BLaER1 (cell line): ENCODE data around the gene DDIT3.

ENCODE experiments used
- H3K27ac ChIP-seq: shearing (Covaris generic); formaldehyde crosslinking; 2 replicates; pipeline ENCODE4 v1.8.1; 2022
- H3K27me3 ChIP-seq: shearing (Covaris generic); formaldehyde crosslinking; 2 replicates; pipeline ENCODE4 v1.8.1; 2022
- H3K36me3 ChIP-seq: shearing (Covaris generic); formaldehyde crosslinking; 2 replicates; pipeline ENCODE4 v1.8.1; 2022
- H3K4me1 ChIP-seq: shearing (Covaris generic); formaldehyde crosslinking; 2 replicates; pipeline ENCODE4 v1.8.1; 2022
- H3K4me2 ChIP-seq: shearing (Covaris generic); formaldehyde crosslinking; 2 replicates; pipeline ENCODE4 v1.8.1; 2022
- H3K4me3 ChIP-seq: shearing (Covaris generic); formaldehyde crosslinking; 2 replicates; pipeline ENCODE4 v1.8.1; 2022
- H3K9ac ChIP-seq: shearing (Covaris generic); formaldehyde crosslinking; 2 replicates; pipeline ENCODE4 v1.8.1; 2022
- H3K9me3 ChIP-seq: shearing (Covaris generic); formaldehyde crosslinking; 2 replicates; pipeline ENCODE4 v1.8.1; 2022
- H4K20me1 ChIP-seq: shearing (Covaris generic); formaldehyde crosslinking; 2 replicates; pipeline ENCODE4 v1.8.1; 2022
- Cebpa-rat ChIP-seq: shearing (Covaris generic); IDR thresholded peaks from 2 replicates; pipeline ENCODE4 v1.8.1; 2022

DDIT3 gene

GRCh38 chr12:57472391-57472790, 47.9 kb downstream of the DDIT3 start:
- peaks cover 27% of the 10 kb centered on the region for H3K4me1 ChIP-seq

GRCh38 chr12:57471661-57472060, 48.7 kb downstream of the DDIT3 start:
- Histone ChIP-seq H4K20me1 (no peaks in the 10 kb centered on the region), H3K27ac (no peak overlapping the region), H3K4me3 (no peak overlapping the region), H3K27me3 (peaks cover 6% of the 10 kb centered on the region; the same call in 1 of the 2 replicates), H3K4me2 (no peak overlapping the region), H3K9ac (no peak overlapping the region), H3K4me1 (peaks cover 20% of the 10 kb centered on the region), H3K36me3 (peaks cover 65% of the 10 kb centered on the region), H3K9me3 (no peaks in the 10 kb centered on the region)
- TF ChIP-seq Cebpa-rat = no peak

More at GRCh38 chr12:57472391-57472790, 47.9 kb downstream of the DDIT3 start:
- Histone ChIP-seq H3K36me3 (peaks cover 65% of the 10 kb centered on the region), H3K9ac (no peak overlapping the region), H3K9me3 (no peaks in the 10 kb centered on the region), H3K4me2 (no peak overlapping the region), H3K27me3 (peaks cover 6% of the 10 kb centered on the region; the same call in 1 of the 2 replicates), H3K27ac (no peak overlapping the region), H4K20me1 (no peaks in the 10 kb centered on the region), H3K4me3 (no peak overlapping the region)
- TF ChIP-seq Cebpa-rat = no peak

GRCh38 chr12:57470970-57471656, 49.2 kb downstream of the DDIT3 start:
- Histone ChIP-seq H3K36me3 (peaks cover 65% of the 10 kb centered on the region), H3K9ac (no peak overlapping the region), H3K27me3 (peaks cover 3% of the 10 kb centered on the region; the same call in 1 of the 2 replicates), H4K20me1 (no peaks in the 10 kb centered on the region), H3K4me3 (no peak overlapping the region), H3K9me3 (no peaks in the 10 kb centered on the region), H3K4me1 (peaks cover 15% of the 10 kb centered on the region), H3K4me2 (no peak overlapping the region), H3K27ac (no peak overlapping the region)
- TF ChIP-seq Cebpa-rat = no peak

GRCh38 chr12:57470286-57470969, 49.9 kb downstream of the DDIT3 start:
- Histone ChIP-seq H3K4me2 (no peak overlapping the region), H3K36me3 (peaks cover 63% of the 10 kb centered on the region), H3K4me1 (peaks cover 11% of the 10 kb centered on the region; the same call in 1 of the 2 replicates), H3K9me3 (no peaks in the 10 kb centered on the region), H3K4me3 (no peak overlapping the region), H3K9ac (no peak overlapping the region), H4K20me1 (no peaks in the 10 kb centered on the region), H3K27me3 (no peaks in the 10 kb centered on the region), H3K27ac (no peak overlapping the region)
- TF ChIP-seq Cebpa-rat = no peak

- no peak for TF ChIP-seq Cebpa-rat
- no peak overlapping the region for H3K9ac ChIP-seq
- H3K9me3 ChIP-seq = no peaks in the 10 kb centered on the region
- H3K4me2 ChIP-seq = no peak overlapping the region
- no peaks in the 10 kb centered on the region for H3K27me3 ChIP-seq
- no peaks in the 10 kb centered on the region for H4K20me1 ChIP-seq
- peaks cover 6% of the 10 kb centered on the region; the same call in 1 of the 2 replicates for H3K4me1 ChIP-seq
- H3K36me3 ChIP-seq = peaks cover 54% of the 10 kb centered on the region
- no peak overlapping the region for H3K27ac ChIP-seq
- H3K4me3 ChIP-seq = no peak overlapping the region
These were observed 50.8 kb downstream of the DDIT3 start for GRCh38 chr12:57469296-57470164.

- Histone ChIP-seq H3K4me1 (peaks cover 12% of the 10 kb centered on the region), H3K4me3 (no peak overlapping the region), H3K27me3 (no peaks in the 10 kb centered on the region), H3K9ac (no peak overlapping the region), H3K9me3 (no peaks in the 10 kb centered on the region), H3K4me2 (no peak overlapping the region), H4K20me1 (no peaks in the 10 kb centered on the region), H3K36me3 (peaks cover 39% of the 10 kb centered on the region; the same call in 1 of the 2 replicates), H3K27ac (no peak overlapping the region)
- TF ChIP-seq Cebpa-rat = no peak
These were observed 52.4 kb downstream of the DDIT3 start for GRCh38 chr12:57467915-57468314.

GRCh38 chr12:57467212-57467874, 53.0 kb downstream of the DDIT3 start:
- peaks cover 15% of the 10 kb centered on the region for H3K4me1 ChIP-seq
- no peak overlapping the region for H3K4me2 ChIP-seq
- H3K4me3 ChIP-seq = no peak overlapping the region
- H3K27ac ChIP-seq = no peak overlapping the region
- no peaks in the 10 kb centered on the region for H4K20me1 ChIP-seq
- no peak for TF ChIP-seq Cebpa-rat
- H3K9ac ChIP-seq = no peak overlapping the region
- no peaks in the 10 kb centered on the region for H3K27me3 ChIP-seq
- H3K36me3 ChIP-seq = peaks cover 33% of the 10 kb centered on the region; the same call in 1 of the 2 replicates
- H3K9me3 ChIP-seq = no peaks in the 10 kb centered on the region
